ENCODE data around the gene C3AR1.
A peak's percentile ranks its signal among the peaks of the same experiment; 100 is the strongest.

DNA sequence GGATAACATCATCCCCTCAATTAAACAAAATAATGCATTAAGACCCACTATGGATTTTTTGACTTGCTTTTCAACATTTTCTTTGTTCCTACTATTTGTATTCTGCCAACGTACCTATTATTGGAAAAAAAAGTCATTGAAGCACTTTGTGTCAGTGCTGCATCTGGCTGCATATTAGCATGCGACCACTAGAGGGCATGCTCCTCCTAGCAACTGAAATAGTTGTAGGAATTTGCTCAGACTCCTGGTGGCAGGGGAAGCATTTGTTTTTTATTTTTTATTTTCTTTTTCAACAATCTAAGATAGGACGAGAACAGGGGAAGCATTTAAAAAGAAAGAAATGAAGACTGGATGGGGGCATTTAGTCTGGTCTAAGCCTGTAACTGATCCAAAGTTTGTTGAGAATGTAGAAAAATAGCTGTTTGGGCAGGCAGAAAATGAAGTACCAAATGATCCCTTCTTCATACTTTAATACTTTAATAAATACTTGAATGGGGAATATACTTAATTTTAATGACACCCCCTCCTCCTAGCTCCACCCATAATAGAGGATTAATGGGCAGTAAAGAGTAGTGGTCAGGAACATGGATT, 42.7 kb upstream of the C3AR1 start:
- TF ChIP-seq CTCF (IDR thresholded peaks at IDR 0.05; ENCODE audit: insufficient read depth, low read length) (peak; percentile 92), SPI1 (IDR thresholded peaks at IDR 0.05; ENCODE audit: borderline replicate concordance, low read depth) (no peak)
- TF ChIP-seq, protein P1, sequence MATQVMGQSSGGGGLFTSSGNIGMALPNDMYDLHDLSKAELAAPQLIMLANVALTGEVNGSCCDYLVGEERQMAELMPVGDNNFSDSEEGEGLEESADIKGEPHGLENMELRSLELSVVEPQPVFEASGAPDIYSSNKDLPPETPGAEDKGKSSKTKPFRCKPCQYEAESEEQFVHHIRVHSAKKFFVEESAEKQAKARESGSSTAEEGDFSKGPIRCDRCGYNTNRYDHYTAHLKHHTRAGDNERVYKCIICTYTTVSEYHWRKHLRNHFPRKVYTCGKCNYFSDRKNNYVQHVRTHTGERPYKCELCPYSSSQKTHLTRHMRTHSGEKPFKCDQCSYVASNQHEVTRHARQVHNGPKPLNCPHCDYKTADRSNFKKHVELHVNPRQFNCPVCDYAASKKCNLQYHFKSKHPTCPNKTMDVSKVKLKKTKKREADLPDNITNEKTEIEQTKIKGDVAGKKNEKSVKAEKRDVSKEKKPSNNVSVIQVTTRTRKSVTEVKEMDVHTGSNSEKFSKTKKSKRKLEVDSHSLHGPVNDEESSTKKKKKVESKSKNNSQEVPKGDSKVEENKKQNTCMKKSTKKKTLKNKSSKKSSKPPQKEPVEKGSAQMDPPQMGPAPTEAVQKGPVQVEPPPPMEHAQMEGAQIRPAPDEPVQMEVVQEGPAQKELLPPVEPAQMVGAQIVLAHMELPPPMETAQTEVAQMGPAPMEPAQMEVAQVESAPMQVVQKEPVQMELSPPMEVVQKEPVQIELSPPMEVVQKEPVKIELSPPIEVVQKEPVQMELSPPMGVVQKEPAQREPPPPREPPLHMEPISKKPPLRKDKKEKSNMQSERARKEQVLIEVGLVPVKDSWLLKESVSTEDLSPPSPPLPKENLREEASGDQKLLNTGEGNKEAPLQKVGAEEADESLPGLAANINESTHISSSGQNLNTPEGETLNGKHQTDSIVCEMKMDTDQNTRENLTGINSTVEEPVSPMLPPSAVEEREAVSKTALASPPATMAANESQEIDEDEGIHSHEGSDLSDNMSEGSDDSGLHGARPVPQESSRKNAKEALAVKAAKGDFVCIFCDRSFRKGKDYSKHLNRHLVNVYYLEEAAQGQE (IDR thresholded peaks at IDR 0.05; ENCODE audit: insufficient replicate concordance, low read depth), result no peak
